Inferior parietal cortex (tissue), 1 donor: ENCODE measurements around the gene PPTC7.
A peak's percentile ranks its signal among the peaks of the same experiment; 100 is the strongest.
"Not testable (repeated sequence)": the region's sequence is repeated elsewhere in the genome, so short reads cannot be mapped to it uniquely, and the experiment has no call there.

Experiments used
- DNase-seq: peaks from one replicate; pipeline ENCODE4 v3.0.0-alpha.2; 2016; ENCODE audit errors: extremely low spot score

PPTC7 gene

GRCh38 chr12:110583137-110584059 lies at the start of gene PPTC7:
Gene PPTC7, minus strand, starts transcription at chr12:110583318. Its CDS starts 287 bp downstream, at chr12:110583031.
- DNase-seq: peak; percentile 99

GRCh38 chr12:110627500-110628195 lies 44.5 kb upstream of the PPTC7 start:
- DNase-seq: no peak

GRCh38 chr12:110622582-110622981 lies 39.5 kb upstream of the PPTC7 start:
- no peak for DNase-seq

GRCh38 chr12:110619534-110619953 lies 36.4 kb upstream of the PPTC7 start:
- no peak for DNase-seq

- DNase-seq: no peak
Measured at GRCh38 chr12:110616471-110617115, 33.5 kb upstream of the PPTC7 start.

GRCh38 chr12:110615171-110615570 lies 32.1 kb upstream of the PPTC7 start:
- no peak for DNase-seq

GRCh38 chr12:110613771-110614684 lies 30.9 kb upstream of the PPTC7 start, which contains the start of gene TCTN1:
Gene TCTN1, plus strand, starts transcription at chr12:110614129. Its CDS starts 54 bp downstream, at chr12:110614183.
- DNase-seq: peak; percentile 93

- no peak for DNase-seq
Measured at GRCh38 chr12:110613071-110613770, 30.1 kb upstream of the PPTC7 start.

GRCh38 chr12:110606253-110606611 lies 23.1 kb upstream of the PPTC7 start:
- DNase-seq: no peak

- peak; percentile 78 for DNase-seq
Measured at GRCh38 chr12:110602085-110602814, 19.1 kb upstream of the PPTC7 start.

GRCh38 chr12:110600254-110600653 lies 17.1 kb upstream of the PPTC7 start:
- peak; percentile 76 for DNase-seq

- DNase-seq: no peak
Measured at GRCh38 chr12:110599334-110599733, 16.2 kb upstream of the PPTC7 start.

GRCh38 chr12:110597885-110598284 lies 14.8 kb upstream of the PPTC7 start:
- DNase-seq: no peak

- DNase-seq: not testable (repeated sequence)
Measured at GRCh38 chr12:110592919-110593318, 9.8 kb upstream of the PPTC7 start.

- DNase-seq: no peak
Measured at GRCh38 chr12:110592078-110592477, 9.0 kb upstream of the PPTC7 start.

GRCh38 chr12:110591451-110592051 lies 8.4 kb upstream of the PPTC7 start:
- DNase-seq: no peak

- DNase-seq: no peak
Measured at GRCh38 chr12:110590806-110591326, 7.7 kb upstream of the PPTC7 start.

- no peak for DNase-seq
Measured at GRCh38 chr12:110590059-110590458, 6.9 kb upstream of the PPTC7 start.

- not testable (repeated sequence) for DNase-seq
Measured at GRCh38 chr12:110587102-110587501, 4.0 kb upstream of the PPTC7 start.
